Measurements from ENCODE around the gene TNXB. TPM values are rescaled to one million over a fixed set of nuclear protein-coding genes. Genes with fewer than 3 reads are reported as not detected.

TNXB gene
- total and polyA plus RNA-seq, 9 of the 15 experiments (the other 6 are each of a cell fraction or from before 2014, with no cell fraction given) = 0.14 to 28.1 (median 12.4) TPM

DNA sequence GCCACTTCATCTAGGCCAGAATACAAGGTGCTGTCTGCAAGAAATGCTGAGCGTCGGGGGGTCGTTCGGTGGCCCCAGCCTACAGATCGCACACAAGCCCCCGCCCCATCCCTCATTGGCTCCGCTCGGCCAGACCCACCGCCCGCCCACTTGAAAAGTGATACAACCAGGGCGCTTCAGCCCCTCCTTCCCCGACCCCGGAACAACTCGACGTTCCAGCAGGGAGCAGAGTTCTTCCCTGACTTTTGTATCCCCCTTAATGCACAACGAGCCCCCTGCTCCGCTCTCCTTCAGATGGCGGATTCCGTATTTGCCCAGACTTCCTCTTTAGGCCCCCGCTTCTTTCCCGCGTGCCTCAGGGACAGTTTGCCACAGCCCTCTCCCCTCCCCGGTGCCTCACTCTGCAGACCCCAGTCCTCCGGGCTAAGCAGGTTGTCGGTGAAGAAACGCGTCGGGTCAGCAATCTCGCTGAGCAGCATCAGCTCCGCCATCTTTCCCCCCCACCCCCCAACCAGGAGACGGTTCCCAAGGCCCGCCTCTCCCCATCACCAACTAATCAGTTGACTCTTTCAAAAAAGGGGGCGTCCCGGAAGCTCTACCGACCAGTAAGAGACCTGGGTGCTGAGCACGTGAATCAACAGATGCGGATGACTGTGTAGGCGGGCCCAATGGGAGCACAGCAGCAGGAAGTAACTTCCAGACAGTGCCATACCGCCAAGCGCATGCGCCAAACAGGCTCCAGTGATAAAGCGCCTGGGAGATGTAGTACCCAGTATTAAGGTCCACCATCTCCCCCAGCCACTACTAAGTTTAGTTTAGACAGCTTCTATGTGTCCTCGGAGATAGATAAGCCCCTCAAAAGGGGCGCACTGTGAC lies 18.8 kb upstream of the TNXB start, which contains the start of gene ATF6B (continued):
- TF ChIP-seq, protein P1, sequence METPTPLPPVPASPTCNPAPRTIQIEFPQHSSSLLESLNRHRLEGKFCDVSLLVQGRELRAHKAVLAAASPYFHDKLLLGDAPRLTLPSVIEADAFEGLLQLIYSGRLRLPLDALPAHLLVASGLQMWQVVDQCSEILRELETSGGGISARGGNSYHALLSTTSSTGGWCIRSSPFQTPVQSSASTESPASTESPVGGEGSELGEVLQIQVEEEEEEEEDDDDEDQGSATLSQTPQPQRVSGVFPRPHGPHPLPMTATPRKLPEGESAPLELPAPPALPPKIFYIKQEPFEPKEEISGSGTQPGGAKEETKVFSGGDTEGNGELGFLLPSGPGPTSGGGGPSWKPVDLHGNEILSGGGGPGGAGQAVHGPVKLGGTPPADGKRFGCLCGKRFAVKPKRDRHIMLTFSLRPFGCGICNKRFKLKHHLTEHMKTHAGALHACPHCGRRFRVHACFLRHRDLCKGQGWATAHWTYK (CRISPR knock-in tag; IDR thresholded peaks at IDR 0.05) = peak; percentile 60; the same call in 1 of the 2 replicates
- TF ChIP-seq NCOR1 (IDR thresholded peaks at IDR 0.05) = no peak
- TF ChIP-seq JUN (IDR thresholded peaks at IDR 0.05; ENCODE audit: borderline replicate concordance, low read depth, low read length) = 0 out of 2 replicates have a peak, but pooled peaks have one; percentile 32
- TF ChIP-seq JUN (CRISPR knock-in tag; IDR thresholded peaks at IDR 0.05; ENCODE audit: borderline replicate concordance) = no peak
- TF ChIP-seq, protein P2, sequence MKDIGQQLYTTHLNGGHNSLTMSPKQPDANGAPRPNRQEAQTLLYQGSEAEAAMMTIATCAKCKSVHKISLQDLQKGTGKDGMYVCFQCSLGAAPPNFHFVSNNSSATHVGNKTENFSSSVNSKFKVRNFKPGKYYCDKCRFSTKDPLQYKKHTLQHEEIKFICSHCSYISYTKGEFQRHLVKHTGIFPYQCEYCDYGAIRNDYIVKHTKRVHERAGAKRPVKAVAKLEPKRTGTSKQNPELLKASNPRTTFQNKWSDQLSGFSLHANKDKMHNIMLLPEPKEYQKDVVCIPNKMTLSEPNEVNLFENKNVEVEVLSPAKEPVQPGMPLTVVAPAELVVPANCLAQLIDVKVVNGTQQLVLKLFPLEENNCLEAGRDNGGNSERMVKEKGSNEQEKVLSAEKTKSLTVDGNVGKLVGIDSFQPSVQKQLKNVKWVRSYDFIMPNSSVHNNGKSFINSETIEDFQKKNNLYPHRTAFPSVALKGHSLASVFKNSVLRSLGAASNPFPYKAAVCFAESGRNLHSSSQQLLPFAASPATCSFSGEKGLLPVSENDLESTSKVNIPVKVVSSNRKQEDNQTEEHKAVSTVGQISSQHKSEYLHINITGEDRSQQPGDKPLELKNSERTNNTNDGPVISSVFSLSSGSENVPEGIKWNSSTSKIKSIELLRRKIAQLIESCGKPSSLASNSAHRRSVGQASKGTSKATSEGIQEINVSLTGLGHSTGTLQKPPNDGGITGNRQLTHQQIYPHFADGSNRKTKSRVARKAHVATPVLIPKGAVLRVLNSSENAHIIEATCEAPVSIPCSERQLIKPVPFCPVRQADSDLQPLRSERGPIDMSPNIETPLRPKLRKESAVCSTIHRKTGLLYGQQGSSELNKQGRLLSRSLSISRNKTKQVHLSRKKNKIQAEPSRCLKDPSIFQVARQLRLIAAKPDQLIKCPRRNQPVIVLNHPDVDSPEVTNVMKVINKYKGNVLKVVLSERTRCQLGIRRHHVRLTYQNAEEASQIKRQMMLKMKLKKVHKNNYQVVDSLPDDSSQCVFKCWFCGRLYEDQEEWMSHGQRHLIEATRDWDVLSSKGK (CRISPR knock-in tag; IDR thresholded peaks at IDR 0.05) = no peak
- no peak for TF ChIP-seq TBP (optimal IDR thresholded peaks at IDR 0.05; ENCODE audit: low read depth, low read length)
- TF ChIP-seq ZNF174 (CRISPR knock-in tag; IDR thresholded peaks at IDR 0.05) = no peak
- TF ChIP-seq RHOXF2B (CRISPR knock-in tag; conservative IDR thresholded peaks at IDR 0.05) = no peak
- TF ChIP-seq U2AF2 (optimal IDR thresholded peaks at IDR 0.05; ENCODE audit: low read depth, low read length) = no peak
- TF ChIP-seq CEBPB (tag; IDR thresholded peaks at IDR 0.05) = no peak
- no peak for TF ChIP-seq POLR3G (IDR thresholded peaks at IDR 0.05; ENCODE audit: extremely low read depth, insufficient read length, insufficient replicate concordance)
- no peak for TF ChIP-seq SREBF2 (CRISPR knock-in tag; IDR thresholded peaks at IDR 0.05)
- TF ChIP-seq NCOA1 (IDR thresholded peaks at IDR 0.05; ENCODE audit: low read depth) = 0 out of 2 replicates have a peak, but pooled peaks have one; percentile 24
- no peak for TF ChIP-seq HDAC8 (tag; IDR thresholded peaks at IDR 0.05)
- TF ChIP-seq PCBP2 (IDR thresholded peaks at IDR 0.05; ENCODE audit: low read depth, low read length, poor library complexity, severe bottlenecking) = no peak
- no peak for TF ChIP-seq FOXP1 (CRISPR knock-in tag; IDR thresholded peaks at IDR 0.05)
- TF ChIP-seq TCF7L2 (IDR thresholded peaks at IDR 0.05; ENCODE audit: low read depth, low read length) = no peak
- TF ChIP-seq, protein P3, sequence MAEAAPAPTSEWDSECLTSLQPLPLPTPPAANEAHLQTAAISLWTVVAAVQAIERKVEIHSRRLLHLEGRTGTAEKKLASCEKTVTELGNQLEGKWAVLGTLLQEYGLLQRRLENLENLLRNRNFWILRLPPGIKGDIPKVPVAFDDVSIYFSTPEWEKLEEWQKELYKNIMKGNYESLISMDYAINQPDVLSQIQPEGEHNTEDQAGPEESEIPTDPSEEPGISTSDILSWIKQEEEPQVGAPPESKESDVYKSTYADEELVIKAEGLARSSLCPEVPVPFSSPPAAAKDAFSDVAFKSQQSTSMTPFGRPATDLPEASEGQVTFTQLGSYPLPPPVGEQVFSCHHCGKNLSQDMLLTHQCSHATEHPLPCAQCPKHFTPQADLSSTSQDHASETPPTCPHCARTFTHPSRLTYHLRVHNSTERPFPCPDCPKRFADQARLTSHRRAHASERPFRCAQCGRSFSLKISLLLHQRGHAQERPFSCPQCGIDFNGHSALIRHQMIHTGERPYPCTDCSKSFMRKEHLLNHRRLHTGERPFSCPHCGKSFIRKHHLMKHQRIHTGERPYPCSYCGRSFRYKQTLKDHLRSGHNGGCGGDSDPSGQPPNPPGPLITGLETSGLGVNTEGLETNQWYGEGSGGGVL (CRISPR knock-in tag; IDR thresholded peaks at IDR 0.05) = no peak
- no peak for TF ChIP-seq ZNF175 (CRISPR knock-in tag; IDR thresholded peaks at IDR 0.05; ENCODE audit: low read depth)
- peak; percentile 83 for TF ChIP-seq GABPA (tag; conservative IDR thresholded peaks at IDR 0.05; ENCODE audit: low read depth)
- TF ChIP-seq U2AF1 (optimal IDR thresholded peaks at IDR 0.05; ENCODE audit: low read depth, low read length) = no peak
- no peak for TF ChIP-seq SNRNP70 (optimal IDR thresholded peaks at IDR 0.05; ENCODE audit: low read depth, low read length)

Data from K562 (cell line).